Activated CD8-positive, alpha-beta memory T cell treated with anti-CD3 and anti-CD28 coated beads, Interleukin-2, amount 50 U/mL, for 48 hours (primary cell): ENCODE results near the gene TPK1.
"Not testable (repeated sequence)": the region's sequence is repeated elsewhere in the genome, so short reads cannot be mapped to it uniquely, and the experiment has no call there.

Experiments used
- DNase-seq: peaks from one replicate; pipeline ENCODE4 v3.0.0-alpha.2; 2020

TPK1 gene

GRCh38 chr7:144775749-144776148, 60.1 kb downstream of the TPK1 start:
- no peak for DNase-seq

DNA sequence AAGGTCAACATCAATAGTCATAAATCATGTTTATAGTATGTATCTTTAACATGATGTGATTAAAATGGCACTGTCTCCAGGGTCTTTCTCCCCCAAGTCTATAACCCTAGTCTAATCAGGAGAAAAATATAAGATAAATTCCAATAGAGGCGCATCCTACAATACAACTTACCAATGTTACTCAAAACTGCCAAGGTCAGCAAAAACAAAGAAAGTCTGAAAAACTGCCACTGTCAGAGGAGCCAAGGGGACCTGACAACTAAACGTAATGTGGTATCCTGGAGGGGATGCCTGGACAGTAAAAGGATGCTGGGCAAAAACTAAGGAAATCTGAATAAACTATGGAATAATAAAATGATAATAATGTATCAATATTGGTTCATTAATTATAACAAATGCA, 63.9 kb downstream of the TPK1 start:
- DNase-seq, result no peak

GRCh38 chr7:144771174-144771573, 64.7 kb downstream of the TPK1 start:
- DNase-seq, result no peak

DNA sequence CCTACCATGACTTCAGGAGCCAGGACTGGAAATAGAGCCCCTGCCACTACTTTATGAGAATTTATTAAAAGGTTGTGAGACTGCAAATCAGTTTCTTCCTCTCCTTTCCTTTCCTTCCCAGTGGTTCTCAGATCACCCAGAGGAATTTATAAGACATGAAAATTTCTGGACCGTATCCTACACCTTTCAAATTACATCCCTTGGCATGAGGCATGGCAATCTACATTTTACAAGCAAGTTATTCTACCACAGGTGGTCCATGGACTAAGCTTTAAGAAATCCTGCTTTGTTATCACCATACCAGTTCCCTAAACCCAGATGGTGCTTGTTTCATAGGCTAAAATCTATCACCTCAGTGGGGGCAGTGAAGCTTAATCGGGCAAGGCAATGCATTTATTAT, 66.5 kb downstream of the TPK1 start:
- DNase-seq, result no peak

DNA sequence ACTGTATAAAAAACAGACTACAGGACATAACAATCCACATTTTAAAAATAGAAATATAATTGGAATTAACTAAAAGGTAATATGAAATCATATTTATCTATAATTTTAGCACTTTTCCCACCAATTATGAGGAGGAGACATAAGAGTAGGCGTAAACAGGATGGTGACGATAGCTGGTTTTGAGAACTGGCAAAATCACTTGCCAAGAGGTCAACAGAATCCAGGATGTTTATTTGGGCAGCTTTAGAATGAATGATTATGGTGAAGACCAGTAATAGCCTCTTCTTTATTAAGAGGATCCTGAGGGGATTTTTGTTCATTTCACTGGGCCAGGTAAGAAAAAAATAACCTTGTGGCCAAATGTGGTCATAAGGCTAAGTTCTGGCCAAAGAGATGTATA, 67.2 kb downstream of the TPK1 start:
- DNase-seq, result no peak

DNA sequence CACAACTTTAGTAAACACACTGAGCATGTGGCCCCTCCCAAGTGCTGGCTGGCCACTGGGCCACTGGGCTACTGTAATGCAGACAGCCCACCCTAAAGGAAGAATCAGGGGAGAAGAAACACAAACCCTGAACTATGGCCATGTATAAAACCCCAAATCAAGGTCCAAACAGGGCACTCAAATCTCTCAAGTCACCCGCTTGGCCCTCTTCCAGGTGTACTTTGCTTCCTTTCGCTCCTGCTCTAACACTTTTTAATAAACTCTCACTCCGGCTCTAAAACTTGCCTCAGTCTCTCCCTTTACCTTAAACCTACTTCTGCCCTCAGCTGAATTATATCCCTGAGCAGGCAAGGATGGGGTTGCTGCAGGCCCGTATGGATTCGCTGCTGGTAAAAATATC, 72.6 kb downstream of the TPK1 start:
- no peak for DNase-seq

DNA sequence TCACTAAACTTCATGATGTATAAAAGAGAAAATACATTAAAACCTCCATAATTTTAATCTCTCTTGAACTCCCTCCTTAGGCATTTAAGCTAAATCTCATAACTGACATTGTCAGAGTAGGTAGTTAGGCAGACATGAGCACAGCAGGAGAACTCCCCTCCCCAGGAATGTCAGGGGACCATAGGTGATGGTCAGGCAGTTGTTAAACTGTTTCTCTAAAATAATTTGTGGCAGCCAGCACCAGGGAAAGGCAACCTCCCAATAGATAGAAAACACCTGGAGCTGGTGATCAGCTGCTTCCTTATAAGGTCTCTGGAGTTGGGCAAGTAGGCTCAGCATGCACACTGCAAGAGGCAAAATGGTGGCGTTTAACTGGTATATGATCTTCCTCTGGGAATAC, 73.0 kb downstream of the TPK1 start:
- DNase-seq, result no peak

DNA sequence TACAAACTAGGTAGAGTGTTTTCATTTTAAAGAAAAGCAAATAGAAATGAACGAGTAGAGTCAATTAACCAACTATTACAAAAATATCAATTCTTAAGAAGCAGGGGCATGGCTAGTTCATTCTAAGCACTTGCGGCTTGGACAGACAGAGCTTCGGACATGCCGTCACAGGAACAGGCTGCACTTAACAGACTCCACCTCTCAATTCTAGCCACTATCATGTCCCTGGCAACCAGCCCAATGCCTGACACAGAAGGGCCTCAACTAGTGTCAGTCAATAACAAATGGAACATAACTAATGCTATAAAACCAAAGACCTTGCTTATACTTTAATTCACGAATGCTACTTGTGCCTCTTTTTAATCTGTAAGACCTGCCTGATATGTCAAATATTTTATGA, 74.4 kb downstream of the TPK1 start:
- no peak for DNase-seq

GRCh38 chr7:144759653-144760052, 76.2 kb downstream of the TPK1 start:
- DNase-seq, result no peak

GRCh38 chr7:144747936-144748335, 87.9 kb downstream of the TPK1 start:
- no peak for DNase-seq

- DNase-seq, result no peak
Measured at GRCh38 chr7:144738708-144739314, 97.0 kb downstream of the TPK1 start.

DNA sequence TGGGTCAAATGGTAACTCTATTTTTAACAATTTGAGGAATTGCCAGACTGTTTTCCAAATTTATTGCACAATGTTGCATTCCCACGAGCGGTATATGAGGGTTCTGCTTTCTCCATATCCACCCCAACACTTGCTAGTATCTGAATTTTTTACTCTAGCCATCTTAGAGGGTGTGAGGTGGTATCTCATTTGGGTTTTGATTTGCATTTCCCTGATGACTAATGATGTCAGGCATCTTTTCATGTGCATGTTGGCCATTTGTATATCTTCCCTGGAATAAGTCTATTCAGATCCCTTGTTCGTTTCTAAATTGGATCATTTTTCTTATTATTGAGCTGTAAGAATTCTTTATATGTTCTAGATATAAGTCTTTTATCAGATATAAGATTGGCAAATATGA, 97.7 kb downstream of the TPK1 start:
- DNase-seq, result no peak

GRCh38 chr7:144736880-144737493, 98.9 kb downstream of the TPK1 start:
- no peak for DNase-seq

DNA sequence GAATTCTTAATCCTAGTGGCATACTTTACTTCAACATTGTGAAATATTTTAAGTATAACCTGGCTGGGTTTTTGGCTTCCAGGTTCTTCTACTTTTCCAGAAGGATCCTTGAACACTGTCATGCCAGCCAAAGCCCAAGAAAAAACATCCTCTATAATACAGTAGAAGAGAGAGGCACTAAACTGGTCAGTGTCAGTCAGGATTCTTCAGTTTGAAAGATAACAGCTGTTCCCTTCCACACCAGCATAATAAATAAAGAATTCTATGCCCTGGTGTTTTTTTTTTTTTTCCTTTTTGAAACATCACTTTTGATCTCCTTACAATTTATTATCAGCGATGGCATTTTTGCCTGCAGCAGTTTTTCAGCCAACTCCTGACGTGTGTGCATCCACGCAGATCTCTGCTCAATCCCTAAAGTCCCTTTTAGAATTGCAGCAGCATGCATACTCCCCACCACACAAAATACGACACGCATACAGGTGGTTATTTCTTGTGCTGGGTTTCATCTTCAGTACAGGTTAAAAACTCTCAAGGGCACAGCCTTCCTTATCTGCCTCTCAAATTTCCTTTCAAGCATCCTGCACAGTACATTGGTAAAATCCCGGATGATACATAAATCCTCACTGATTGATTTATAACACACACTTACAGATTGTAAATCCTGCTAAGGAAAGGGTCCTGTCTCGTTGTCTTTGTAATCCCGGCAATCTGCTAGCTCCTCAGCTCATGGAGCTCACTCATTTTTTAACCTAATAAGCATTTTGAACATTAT, 100.2 kb downstream of the TPK1 start:
- no peak for DNase-seq

GRCh38 chr7:144731661-144732351, 104.0 kb downstream of the TPK1 start:
- no peak for DNase-seq

- DNase-seq, result no peak
Measured at GRCh38 chr7:144730224-144730623, 105.6 kb downstream of the TPK1 start.

- DNase-seq, result no peak
Measured at GRCh38 chr7:144729226-144729625, 106.6 kb downstream of the TPK1 start.

DNA sequence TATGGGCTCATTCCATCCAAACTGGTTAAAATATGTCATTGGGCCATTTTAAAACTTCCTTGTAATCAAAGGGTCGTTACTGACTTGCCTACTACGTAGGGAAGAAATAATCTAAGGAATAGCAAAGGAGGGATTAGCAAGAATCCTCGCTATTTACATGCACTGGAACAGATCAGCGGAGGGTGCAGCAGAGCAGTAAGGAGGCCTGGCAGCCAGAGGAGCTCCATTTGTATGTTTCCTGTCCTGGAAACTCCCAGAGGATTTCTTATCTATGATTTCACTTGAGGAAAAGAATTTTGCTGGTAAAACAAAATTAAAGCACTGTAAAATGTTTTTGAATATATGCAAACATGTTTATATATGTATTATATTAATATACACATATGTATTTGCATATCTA, 107.3 kb downstream of the TPK1 start:
- DNase-seq, result no peak

GRCh38 chr7:144726840-144727239, 109.0 kb downstream of the TPK1 start:
- DNase-seq, result not testable (repeated sequence)

DNA sequence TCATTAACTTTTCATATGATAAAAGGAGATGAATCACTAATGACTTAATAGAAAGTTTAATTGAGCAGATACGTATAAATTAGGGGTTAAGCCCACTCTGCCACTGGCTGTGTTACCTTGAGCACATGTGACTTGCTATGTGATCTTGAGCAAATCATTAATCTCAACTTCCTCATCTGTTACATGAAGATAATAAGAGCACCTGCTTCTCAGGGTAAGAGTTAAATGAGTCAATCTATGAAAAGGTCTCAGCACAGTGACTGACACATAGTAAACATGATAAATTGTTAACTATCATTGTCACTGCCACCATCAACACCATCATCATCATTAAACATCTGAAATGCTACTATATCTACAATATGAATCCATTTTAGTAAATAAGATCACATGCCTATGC, 110.8 kb downstream of the TPK1 start:
- no peak for DNase-seq

- no peak for DNase-seq
Measured at GRCh38 chr7:144723301-144723700, 112.6 kb downstream of the TPK1 start.

- DNase-seq, result no peak
Measured at GRCh38 chr7:144720710-144721109, 115.1 kb downstream of the TPK1 start.

- DNase-seq, result no peak
Measured at GRCh38 chr7:144720149-144720548, 115.7 kb downstream of the TPK1 start.

DNA sequence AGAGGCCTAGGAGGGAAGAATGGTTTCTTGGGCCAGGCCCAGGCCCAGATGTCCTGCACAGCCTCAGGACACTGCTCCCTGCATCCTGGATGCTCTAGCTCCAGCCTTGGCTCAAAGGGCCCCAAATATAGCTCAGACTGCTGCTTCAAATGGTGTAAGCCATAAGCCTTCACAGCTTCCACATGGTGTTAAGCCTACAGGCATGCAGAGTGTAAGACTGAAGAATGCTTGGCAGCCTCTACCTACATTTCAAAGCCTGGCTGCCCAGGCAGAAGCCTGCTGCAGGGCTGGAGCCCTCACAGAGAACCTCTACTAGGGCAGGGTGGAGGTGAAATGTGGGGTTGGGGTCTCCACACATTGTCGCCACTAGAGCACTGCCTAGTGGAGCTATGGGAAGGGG, 118.1 kb downstream of the TPK1 start:
- DNase-seq, result no peak
